WTC11 (cell line): ENCODE data around the gene RPA3. TPM values are rescaled to one million over a fixed set of nuclear protein-coding genes. Genes with fewer than 3 reads are reported as not detected.

Source experiments
- ATAC-seq: fragments of 200-7000 bp; cut with Tn5 transposase; 2 replicates; pipeline ENCODE4 v1.10.0; 2021; ENCODE audit warnings: mild to moderate bottlenecking, moderate library complexity
- CTCF ChIA-PET: fragments of 300-600 bp; sonication (Branson Sonifier 250); formaldehyde crosslinking; loops from one replicate; lab custom pipeline; 2021; ENCODE audit warnings: antibody characterized with exemption; lab: Charles Lee
- POLR2A ChIA-PET: fragments of 350-600 bp; sonication (Branson Sonifier 250); formaldehyde crosslinking; loops from one replicate; lab custom pipeline; 2021; ENCODE audit warnings: antibody characterized with exemption; lab: Charles Lee
- DNase-seq: peaks from one replicate; pipeline ENCODE4 v3.0.0; 2021; ENCODE audit warnings: low spot score
- H3K27ac Mint-ChIP-seq: 2 replicates; pipeline ENCODE4 v1.8.0; 2021; ENCODE audit warnings: mixed read lengths
- H3K27me3 Mint-ChIP-seq: 2 replicates; pipeline ENCODE4 v1.8.0; 2021; ENCODE audit warnings: low read depth, mild to moderate bottlenecking, moderate library complexity, mixed read lengths
- H3K36me3 Mint-ChIP-seq: 2 replicates; pipeline ENCODE4 v1.8.0; 2021; ENCODE audit warnings: mixed read lengths
- H3K4me1 Mint-ChIP-seq: 2 replicates; pipeline ENCODE4 v1.8.0; 2022; ENCODE audit warnings: mixed read lengths
- H3K4me3 Mint-ChIP-seq: 2 replicates; pipeline ENCODE4 v1.8.0; 2021; ENCODE audit warnings: mild to moderate bottlenecking, moderate library complexity, mixed read lengths
- H3K9me3 Mint-ChIP-seq: 2 replicates; pipeline ENCODE4 v1.8.0; 2021; ENCODE audit warnings: mixed read lengths
- CREM ChIP-seq: sonication (generic); formaldehyde crosslinking; IDR thresholded peaks from 2 replicates; pipeline ENCODE4 v1.8.1; 2022; ENCODE audit warnings: mild to moderate bottlenecking, missing genetic modification reagents, moderate library complexity
- ELF4 ChIP-seq: sonication (generic); formaldehyde crosslinking; IDR thresholded peaks from 2 replicates; pipeline ENCODE4 v1.8.1; 2022; ENCODE audit warnings: low read depth, mild to moderate bottlenecking, moderate library complexity, missing genetic modification reagents
- ESRRA ChIP-seq: sonication (generic); formaldehyde crosslinking; IDR thresholded peaks from 2 replicates; pipeline ENCODE4 v1.8.1; 2022; ENCODE audit warnings: mild to moderate bottlenecking, missing genetic modification reagents, borderline replicate concordance
- ETV6 ChIP-seq: sonication (generic); formaldehyde crosslinking; IDR thresholded peaks from 2 replicates; pipeline ENCODE4 v1.8.1; 2022; ENCODE audit warnings: mild to moderate bottlenecking, missing genetic modification reagents
- GABPB1 ChIP-seq: sonication (generic); formaldehyde crosslinking; IDR thresholded peaks from 2 replicates; pipeline ENCODE4 v1.8.1; 2023; ENCODE audit warnings: mild to moderate bottlenecking, missing genetic modification reagents
- HMGA2 ChIP-seq: fragments of 250-450 bp; sonication (Bioruptor Pico); IDR thresholded peaks from 2 replicates; pipeline ENCODE4 v1.4.0; 2021; ENCODE audit warnings: mild to moderate bottlenecking, moderate library complexity
- KAT7 ChIP-seq: sonication (generic); formaldehyde crosslinking; IDR thresholded peaks from 2 replicates; pipeline ENCODE4 v1.8.1; 2023; ENCODE audit warnings: missing genetic modification reagents, mild to moderate bottlenecking, borderline replicate concordance
- NFATC4 ChIP-seq: fragments of 250-450 bp; sonication (Bioruptor Pico); IDR thresholded peaks from 2 replicates; pipeline ENCODE4 v1.9.0; 2021; ENCODE audit warnings: mild to moderate bottlenecking
- NFYB ChIP-seq: sonication (generic); formaldehyde crosslinking; conservative IDR thresholded peaks from 2 replicates; pipeline ENCODE4 v1.8.0; 2022; ENCODE audit warnings: low read depth, missing genetic modification reagents
- NR1H2 ChIP-seq: sonication (generic); formaldehyde crosslinking; IDR thresholded peaks from 2 replicates; pipeline ENCODE4 v1.9.0; 2021; ENCODE audit warnings: mild to moderate bottlenecking, moderate library complexity, missing genetic modification reagents
- NR3C1 ChIP-seq: sonication (generic); formaldehyde crosslinking; conservative IDR thresholded peaks from 2 replicates; pipeline ENCODE4 v1.8.1; 2023; ENCODE audit warnings: low read depth, mild to moderate bottlenecking, missing genetic modification reagents
- OVOL2 ChIP-seq: fragments of 250-450 bp; sonication (Bioruptor Pico); IDR thresholded peaks from 2 replicates; pipeline ENCODE4 v1.9.0; 2021; ENCODE audit warnings: mild to moderate bottlenecking, borderline replicate concordance
- RORB ChIP-seq: fragments of 250-450 bp; sonication (Bioruptor Pico); IDR thresholded peaks from 2 replicates; pipeline ENCODE4 v1.9.0; 2021; ENCODE audit warnings: mild to moderate bottlenecking
- SMAD3 ChIP-seq: sonication (generic); formaldehyde crosslinking; IDR thresholded peaks from 2 replicates; pipeline ENCODE4 v1.8.0; 2022; ENCODE audit warnings: missing genetic modification reagents, mild to moderate bottlenecking, borderline replicate concordance
- SP1 ChIP-seq: sonication (generic); formaldehyde crosslinking; conservative IDR thresholded peaks from 2 replicates; pipeline ENCODE4 v1.8.1; 2022; ENCODE audit warnings: missing genetic modification reagents
- ZBTB21 ChIP-seq: sonication (generic); formaldehyde crosslinking; IDR thresholded peaks from 2 replicates; pipeline ENCODE4 v1.8.1; 2023; ENCODE audit warnings: mild to moderate bottlenecking, missing genetic modification reagents, borderline replicate concordance
- ZNF121 ChIP-seq: sonication (generic); formaldehyde crosslinking; IDR thresholded peaks from 2 replicates; pipeline ENCODE4 v1.8.0; 2023; ENCODE audit warnings: missing genetic modification reagents
- ZNF219 ChIP-seq: sonication (generic); formaldehyde crosslinking; IDR thresholded peaks from 2 replicates; pipeline ENCODE4 v1.8.0; 2023; ENCODE audit warnings: missing genetic modification reagents, mild to moderate bottlenecking, borderline replicate concordance
- ZNF317 ChIP-seq: sonication (generic); formaldehyde crosslinking; IDR thresholded peaks from 2 replicates; pipeline ENCODE4 v1.8.1; 2023; ENCODE audit warnings: low read depth, mild to moderate bottlenecking, moderate library complexity, missing genetic modification reagents, borderline replicate concordance
- total RNA-seq: library from RNA; stranded (reverse); gene quantifications from 3 replicates; pipeline ENCODE4 v1.2.3, GENCODE V29; 2021
- TF ChIP-seq, protein P1 (sequence below): sonication (generic); formaldehyde crosslinking; IDR thresholded peaks from 2 replicates; pipeline ENCODE4 v1.8.0; 2022; ENCODE audit warnings: missing genetic modification reagents
- TF ChIP-seq, protein P2 (sequence below): sonication (generic); formaldehyde crosslinking; IDR thresholded peaks from 2 replicates; pipeline ENCODE4 v1.8.0; 2023; ENCODE audit warnings: mild to moderate bottlenecking, missing genetic modification reagents
- TF ChIP-seq, protein P3 (sequence below): sonication (generic); formaldehyde crosslinking; IDR thresholded peaks from 2 replicates; pipeline ENCODE4 v1.8.0; 2022; ENCODE audit warnings: mild to moderate bottlenecking, missing genetic modification reagents
- TF ChIP-seq, protein P4 (sequence below): sonication (generic); formaldehyde crosslinking; conservative IDR thresholded peaks from 2 replicates; pipeline ENCODE4 v1.8.1; 2022; ENCODE audit warnings: mild to moderate bottlenecking, missing genetic modification reagents
- TF ChIP-seq, protein P5 (sequence below): fragments of 250-450 bp; sonication (Bioruptor Pico); IDR thresholded peaks from 2 replicates; pipeline ENCODE4 v1.8.0; 2021; ENCODE audit warnings: mild to moderate bottlenecking

Gene RPA3
- total RNA-seq, 1 experiment from 2014 or later = 97.8 TPM

DNA sequence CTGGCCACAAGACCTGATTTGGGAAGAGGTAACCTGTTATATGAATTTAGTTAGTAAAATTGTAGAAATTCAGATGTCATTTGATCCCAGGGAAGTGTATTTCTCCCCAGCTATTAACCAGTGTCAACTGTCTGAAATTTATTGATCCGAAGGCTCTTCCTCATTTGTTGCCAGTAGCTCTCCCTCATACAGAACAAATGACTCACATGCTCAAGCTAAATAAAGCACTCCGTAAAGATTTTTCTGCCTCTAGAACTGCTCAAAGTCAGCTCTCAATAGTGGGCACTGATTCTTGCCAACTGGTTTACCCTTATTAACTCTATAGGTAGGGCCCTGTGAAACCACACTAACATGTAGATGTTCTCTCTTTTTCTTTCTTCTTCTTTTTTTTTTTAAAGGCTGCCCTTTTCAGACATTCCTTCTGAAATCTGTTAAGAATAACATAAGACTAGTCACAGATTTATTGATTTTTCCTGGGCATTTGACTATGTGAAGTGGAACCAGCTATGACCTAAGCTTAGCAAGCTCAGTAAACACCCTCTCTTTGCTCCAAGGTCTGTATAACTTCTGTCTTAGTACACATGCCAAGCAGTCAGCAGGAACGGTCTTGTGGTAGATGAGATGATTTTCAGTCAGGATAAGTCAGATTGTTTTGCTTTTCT, 21.8 kb downstream of the RPA3 start (continued):
- TF ChIP-seq, protein P1, sequence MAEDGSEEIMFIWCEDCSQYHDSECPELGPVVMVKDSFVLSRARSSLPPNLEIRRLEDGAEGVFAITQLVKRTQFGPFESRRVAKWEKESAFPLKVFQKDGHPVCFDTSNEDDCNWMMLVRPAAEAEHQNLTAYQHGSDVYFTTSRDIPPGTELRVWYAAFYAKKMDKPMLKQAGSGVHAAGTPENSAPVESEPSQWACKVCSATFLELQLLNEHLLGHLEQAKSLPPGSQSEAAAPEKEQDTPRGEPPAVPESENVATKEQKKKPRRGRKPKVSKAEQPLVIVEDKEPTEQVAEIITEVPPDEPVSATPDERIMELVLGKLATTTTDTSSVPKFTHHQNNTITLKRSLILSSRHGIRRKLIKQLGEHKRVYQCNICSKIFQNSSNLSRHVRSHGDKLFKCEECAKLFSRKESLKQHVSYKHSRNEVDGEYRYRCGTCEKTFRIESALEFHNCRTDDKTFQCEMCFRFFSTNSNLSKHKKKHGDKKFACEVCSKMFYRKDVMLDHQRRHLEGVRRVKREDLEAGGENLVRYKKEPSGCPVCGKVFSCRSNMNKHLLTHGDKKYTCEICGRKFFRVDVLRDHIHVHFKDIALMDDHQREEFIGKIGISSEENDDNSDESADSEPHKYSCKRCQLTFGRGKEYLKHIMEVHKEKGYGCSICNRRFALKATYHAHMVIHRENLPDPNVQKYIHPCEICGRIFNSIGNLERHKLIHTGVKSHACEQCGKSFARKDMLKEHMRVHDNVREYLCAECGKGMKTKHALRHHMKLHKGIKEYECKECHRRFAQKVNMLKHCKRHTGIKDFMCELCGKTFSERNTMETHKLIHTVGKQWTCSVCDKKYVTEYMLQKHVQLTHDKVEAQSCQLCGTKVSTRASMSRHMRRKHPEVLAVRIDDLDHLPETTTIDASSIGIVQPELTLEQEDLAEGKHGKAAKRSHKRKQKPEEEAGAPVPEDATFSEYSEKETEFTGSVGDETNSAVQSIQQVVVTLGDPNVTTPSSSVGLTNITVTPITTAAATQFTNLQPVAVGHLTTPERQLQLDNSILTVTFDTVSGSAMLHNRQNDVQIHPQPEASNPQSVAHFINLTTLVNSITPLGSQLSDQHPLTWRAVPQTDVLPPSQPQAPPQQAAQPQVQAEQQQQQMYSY = no peak
- TF ChIP-seq, protein P2, sequence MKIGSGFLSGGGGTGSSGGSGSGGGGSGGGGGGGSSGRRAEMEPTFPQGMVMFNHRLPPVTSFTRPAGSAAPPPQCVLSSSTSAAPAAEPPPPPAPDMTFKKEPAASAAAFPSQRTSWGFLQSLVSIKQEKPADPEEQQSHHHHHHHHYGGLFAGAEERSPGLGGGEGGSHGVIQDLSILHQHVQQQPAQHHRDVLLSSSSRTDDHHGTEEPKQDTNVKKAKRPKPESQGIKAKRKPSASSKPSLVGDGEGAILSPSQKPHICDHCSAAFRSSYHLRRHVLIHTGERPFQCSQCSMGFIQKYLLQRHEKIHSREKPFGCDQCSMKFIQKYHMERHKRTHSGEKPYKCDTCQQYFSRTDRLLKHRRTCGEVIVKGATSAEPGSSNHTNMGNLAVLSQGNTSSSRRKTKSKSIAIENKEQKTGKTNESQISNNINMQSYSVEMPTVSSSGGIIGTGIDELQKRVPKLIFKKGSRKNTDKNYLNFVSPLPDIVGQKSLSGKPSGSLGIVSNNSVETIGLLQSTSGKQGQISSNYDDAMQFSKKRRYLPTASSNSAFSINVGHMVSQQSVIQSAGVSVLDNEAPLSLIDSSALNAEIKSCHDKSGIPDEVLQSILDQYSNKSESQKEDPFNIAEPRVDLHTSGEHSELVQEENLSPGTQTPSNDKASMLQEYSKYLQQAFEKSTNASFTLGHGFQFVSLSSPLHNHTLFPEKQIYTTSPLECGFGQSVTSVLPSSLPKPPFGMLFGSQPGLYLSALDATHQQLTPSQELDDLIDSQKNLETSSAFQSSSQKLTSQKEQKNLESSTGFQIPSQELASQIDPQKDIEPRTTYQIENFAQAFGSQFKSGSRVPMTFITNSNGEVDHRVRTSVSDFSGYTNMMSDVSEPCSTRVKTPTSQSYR = no peak
- TF ChIP-seq, protein P3, sequence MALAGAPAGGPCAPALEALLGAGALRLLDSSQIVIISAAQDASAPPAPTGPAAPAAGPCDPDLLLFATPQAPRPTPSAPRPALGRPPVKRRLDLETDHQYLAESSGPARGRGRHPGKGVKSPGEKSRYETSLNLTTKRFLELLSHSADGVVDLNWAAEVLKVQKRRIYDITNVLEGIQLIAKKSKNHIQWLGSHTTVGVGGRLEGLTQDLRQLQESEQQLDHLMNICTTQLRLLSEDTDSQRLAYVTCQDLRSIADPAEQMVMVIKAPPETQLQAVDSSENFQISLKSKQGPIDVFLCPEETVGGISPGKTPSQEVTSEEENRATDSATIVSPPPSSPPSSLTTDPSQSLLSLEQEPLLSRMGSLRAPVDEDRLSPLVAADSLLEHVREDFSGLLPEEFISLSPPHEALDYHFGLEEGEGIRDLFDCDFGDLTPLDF = no peak
- no peak for TF ChIP-seq HMGA2 (CRISPR knock-in tag)

DNA sequence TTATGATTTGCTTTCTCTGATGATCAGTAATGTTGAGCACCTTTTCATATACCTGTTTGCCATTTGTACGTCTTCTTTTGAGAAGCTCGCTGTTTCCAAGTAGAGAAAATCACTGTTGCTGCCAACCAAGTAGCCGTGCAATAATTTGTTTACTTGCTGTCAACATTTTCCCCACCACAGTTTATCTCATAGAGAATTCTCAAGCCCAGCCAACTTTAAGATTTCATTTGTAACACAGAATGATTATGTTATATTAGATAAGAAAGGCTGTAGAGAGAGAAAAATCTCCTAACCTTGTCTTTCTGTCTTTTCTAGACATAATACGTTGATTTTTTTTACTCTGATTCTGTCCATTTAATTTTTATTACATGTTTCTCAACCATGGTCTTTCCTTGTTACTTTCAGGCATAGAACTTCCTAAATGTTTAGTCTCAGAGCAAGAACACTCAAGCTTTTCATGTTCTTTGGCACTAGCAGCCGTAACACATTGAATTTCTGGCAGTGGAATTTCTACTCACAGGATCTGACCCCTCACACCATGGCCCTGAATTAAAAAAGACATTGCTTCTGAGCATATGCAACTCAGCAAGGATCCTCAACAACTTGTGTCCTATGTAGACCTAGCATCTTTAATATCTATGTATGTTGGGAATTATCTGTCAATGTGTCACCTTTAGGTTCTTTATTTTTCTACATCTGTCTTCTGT, 23.1 kb downstream of the RPA3 start:
- Mint-ChIP-seq H3K4me3 (no peak overlapping the region), H3K27ac (no peak overlapping the region), H3K9me3 (peaks cover 13% of the 10 kb centered on the region), H3K27me3 (no peaks in the 10 kb centered on the region), H3K36me3 (peaks cover 4% of the 10 kb centered on the region; the same call in 1 of the 2 replicates), H3K4me1 (no peaks in the 10 kb centered on the region)
- no peak for TF ChIP-seq ZNF121
- no peak for TF ChIP-seq KAT7 (CRISPR knock-in tag)
- TF ChIP-seq CREM (CRISPR knock-in tag) = no peak
- TF ChIP-seq RORB (CRISPR knock-in tag) = no peak
- CTCF ChIA-PET = interaction anchor here (2.4 kb wide), 1 partner anchor 14 kb away, joined by 7 read pairs; no protein-coding TSS in a partner anchor
- DNase-seq (no peak), ATAC-seq (no peak)
- POLR2A ChIA-PET = no interaction called here

DNA sequence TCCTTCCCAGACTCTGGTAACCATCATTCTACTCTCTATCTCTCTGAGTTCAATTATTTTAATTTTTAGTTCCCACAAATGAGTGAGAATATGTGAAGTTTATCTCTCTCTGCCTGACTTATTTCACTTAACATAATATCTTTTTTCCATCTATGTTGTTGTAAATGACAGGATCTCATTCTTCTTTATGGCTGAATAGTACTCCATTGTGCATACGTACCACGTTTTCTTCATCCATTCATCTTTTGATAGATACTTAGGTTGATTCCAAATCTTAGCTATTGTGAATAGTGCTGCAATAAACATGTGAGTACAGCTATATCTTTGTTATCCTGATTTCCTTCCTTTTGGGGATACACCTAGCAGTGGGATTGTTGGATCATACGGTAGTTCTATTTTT, 23.9 kb downstream of the RPA3 start:
- CTCF ChIA-PET = no interaction called here
- TF ChIP-seq NFATC4 (CRISPR knock-in tag) (no peak), ZNF317 (CRISPR knock-in tag) (no peak), ZNF219 (CRISPR knock-in tag) (no peak), ELF4 (no peak), HMGA2 (CRISPR knock-in tag) (no peak), NR1H2 (no peak), SMAD3 (CRISPR knock-in tag) (no peak), OVOL2 (no peak), ETV6 (no peak), NFYB (CRISPR knock-in tag) (no peak), SP1 (CRISPR knock-in tag) (no peak), ESRRA (CRISPR knock-in tag) (no peak), NR3C1 (CRISPR knock-in tag) (no peak), GABPB1 (CRISPR knock-in tag) (no peak), ZBTB21 (CRISPR knock-in tag) (no peak)
- TF ChIP-seq, protein P4, sequence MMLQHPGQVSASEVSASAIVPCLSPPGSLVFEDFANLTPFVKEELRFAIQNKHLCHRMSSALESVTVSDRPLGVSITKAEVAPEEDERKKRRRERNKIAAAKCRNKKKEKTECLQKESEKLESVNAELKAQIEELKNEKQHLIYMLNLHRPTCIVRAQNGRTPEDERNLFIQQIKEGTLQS (CRISPR knock-in tag) = no peak
- TF ChIP-seq, protein P5, sequence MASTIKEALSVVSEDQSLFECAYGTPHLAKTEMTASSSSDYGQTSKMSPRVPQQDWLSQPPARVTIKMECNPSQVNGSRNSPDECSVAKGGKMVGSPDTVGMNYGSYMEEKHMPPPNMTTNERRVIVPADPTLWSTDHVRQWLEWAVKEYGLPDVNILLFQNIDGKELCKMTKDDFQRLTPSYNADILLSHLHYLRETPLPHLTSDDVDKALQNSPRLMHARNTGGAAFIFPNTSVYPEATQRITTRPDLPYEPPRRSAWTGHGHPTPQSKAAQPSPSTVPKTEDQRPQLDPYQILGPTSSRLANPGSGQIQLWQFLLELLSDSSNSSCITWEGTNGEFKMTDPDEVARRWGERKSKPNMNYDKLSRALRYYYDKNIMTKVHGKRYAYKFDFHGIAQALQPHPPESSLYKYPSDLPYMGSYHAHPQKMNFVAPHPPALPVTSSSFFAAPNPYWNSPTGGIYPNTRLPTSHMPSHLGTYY (CRISPR knock-in tag) = no peak

More for the DNA sequence above, 23.9 kb downstream of the RPA3 start:
- no peak for ATAC-seq
- Mint-ChIP-seq H3K27me3 (no peaks in the 10 kb centered on the region), H3K27ac (no peak overlapping the region), H3K4me1 (no peaks in the 10 kb centered on the region), H3K9me3 (peaks cover 6% of the 10 kb centered on the region), H3K36me3 (peaks cover 4% of the 10 kb centered on the region; the same call in 1 of the 2 replicates), H3K4me3 (no peak overlapping the region)
- DNase-seq = no peak
- POLR2A ChIA-PET = no interaction called here
